Thyroid gland (tissue), 4 donors: ENCODE data around the gene OR2A5. TPM values are rescaled to one million over a fixed set of nuclear protein-coding genes. Genes with fewer than 3 reads are reported as not detected.
"Not testable (repeated sequence)": the region's sequence is repeated elsewhere in the genome, so short reads cannot be mapped to it uniquely, and the experiment has no call there.

Experiments
- DNase-seq, 2 donors: peaks; one replicate each; pipeline ENCODE4 v3.0.0-alpha.2; 2019
- H3K27ac ChIP-seq, 3 donors: fragments of 200-600 bp; sonication (generic); 1 replicate in 2 of 3; 2 replicates in 1 of 3; pipeline ENCODE4 v1.5.1; 2016 to 2019; ENCODE audit warnings: mild to moderate bottlenecking in 1 of 3, moderate library complexity in 1 of 3
- H3K27me3 ChIP-seq: fragments of 200-600 bp; sonication (generic); one replicate; pipeline ENCODE4 v1.5.1; 2019
- H3K36me3 ChIP-seq, 2 donors: fragments of 200-600 bp; sonication (generic); one replicate each; pipeline ENCODE4 v1.5.1; 2016 to 2019
- H3K4me1 ChIP-seq, 2 donors: fragments of 200-600 bp; sonication (generic); one replicate each; pipeline ENCODE4 v1.5.1; 2017 to 2019
- H3K4me3 ChIP-seq, 3 donors: fragments of 200-600 bp; sonication (generic); replicated peaks in 1 of 3; 1 replicate in 2 of 3; 2 replicates in 1 of 3; pipeline ENCODE4 v1.5.1; 2016; ENCODE audit warnings: mild to moderate bottlenecking in 1 of 3
- H3K9me3 ChIP-seq: fragments of 200-600 bp; sonication (generic); one replicate; pipeline ENCODE4 v1.5.1; 2017
- CTCF ChIP-seq, 6 experiments: fragments of 200-600 bp in 3 of 6; fragments of 450-650 bp in 3 of 6; sonication (generic) in 3 of 6; IDR thresholded peaks; one replicate each; pipeline ENCODE4 v1.5.1; 2016 to 2019; ENCODE audit warnings: antibody characterized with exemption in 6 of 6, mild to moderate bottlenecking in 2 of 6, inconsistent platforms in 1 of 6, moderate library complexity in 1 of 6
- POLR2A ChIP-seq, 2 donors: fragments of 450-650 bp; IDR thresholded peaks; one replicate each; pipeline ENCODE4 v1.6.1; 2017; ENCODE audit warnings: antibody characterized with exemption in 2 of 2, mild to moderate bottlenecking in 2 of 2, moderate library complexity in 1 of 2
- WGBS, 2 donors: methylation state at CpG; one replicate each; pipeline ENCODE4 v1.1.5; 2017; 5-methylcytosine and 5-hydroxymethylcytosine counted together
- intact Hi-C: fragments of 100-400 bp; cut with DNase I; formaldehyde crosslinking; loops from one replicate; pipeline ENCODE4 v1.15.1; 2023
- total RNA-seq, 4 donors: library from RNA; depleted of rRNA; stranded (reverse); fragments of >200 nt; gene quantifications; one replicate each; pipeline ENCODE4 v1.2.3, GENCODE V29; 2016

OR2A5 gene
- total RNA-seq, 4 donors from 2014 or later: not detected

DNA sequence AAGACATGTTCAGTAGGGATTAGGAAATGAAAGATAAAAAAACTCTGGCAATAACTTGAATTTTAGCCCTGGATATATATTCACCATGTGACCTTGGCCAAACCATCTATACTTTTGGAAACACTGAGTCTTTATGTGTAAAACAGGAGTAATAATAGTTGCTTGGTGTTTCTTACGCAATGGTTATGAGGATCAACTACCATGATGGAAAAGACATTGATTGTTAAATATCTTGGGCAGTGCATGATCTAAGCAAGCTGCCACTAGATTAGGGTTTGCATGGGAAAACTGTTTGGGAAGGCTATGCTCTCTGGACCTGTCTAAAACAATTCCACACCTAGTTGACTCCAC, 42.1 kb upstream of the OR2A5 start:
- Histone ChIP-seq H3K4me3 (no peak overlapping the region), H3K27me3 (no peaks in the 10 kb centered on the region), H3K9me3 (no peaks in the 10 kb centered on the region), H3K27ac (no peak overlapping the region), H3K36me3 (no peaks in the 10 kb centered on the region), H3K4me1 (no peaks in the 10 kb centered on the region)
- WGBS, 2 donors: 92 to 95% methylated on average over 1 of the region's 1 CpG
- DNase-seq: no peak
- intact Hi-C loops: no loop called here
- TF ChIP-seq POLR2A (IDR thresholded peaks at IDR 0.05): no peak
- no peak for TF ChIP-seq CTCF (IDR thresholded peaks at IDR 0.05)

GRCh38 chr7:144009361-144009760, 39.4 kb upstream of the OR2A5 start:
- H3K9me3 ChIP-seq: no peaks in the 10 kb centered on the region
- 87 to 94% methylated on average over 2 of the region's 2 CpGs for WGBS, 2 donors
- H3K36me3 ChIP-seq: no peaks in the 10 kb centered on the region
- intact Hi-C loops: no loop called here
- H3K4me1 ChIP-seq: no peaks in the 10 kb centered on the region
- no peaks in the 10 kb centered on the region for H3K27me3 ChIP-seq
- no peak for DNase-seq
- H3K27ac ChIP-seq: no peak overlapping the region
- H3K4me3 ChIP-seq: no peak overlapping the region
- TF ChIP-seq POLR2A (IDR thresholded peaks at IDR 0.05): no peak
- TF ChIP-seq CTCF (IDR thresholded peaks at IDR 0.05): no peak

- intact Hi-C loops, H3K36me3 ChIP-seq, H3K27me3 ChIP-seq, H3K9me3 ChIP-seq, DNase-seq, H3K4me3 ChIP-seq, H3K4me1 ChIP-seq, H3K27ac ChIP-seq: not testable (repeated sequence)
Measured at GRCh38 chr7:144010061-144010460, 38.7 kb upstream of the OR2A5 start.

GRCh38 chr7:144010821-144011220, 37.9 kb upstream of the OR2A5 start:
- intact Hi-C loops, H3K36me3 ChIP-seq, H3K27ac ChIP-seq, DNase-seq, H3K4me1 ChIP-seq, H3K9me3 ChIP-seq, H3K4me3 ChIP-seq, H3K27me3 ChIP-seq: not testable (repeated sequence)
- WGBS, 2 donors: 57 to 92% methylated on average over 1 of the region's 1 CpG

DNA sequence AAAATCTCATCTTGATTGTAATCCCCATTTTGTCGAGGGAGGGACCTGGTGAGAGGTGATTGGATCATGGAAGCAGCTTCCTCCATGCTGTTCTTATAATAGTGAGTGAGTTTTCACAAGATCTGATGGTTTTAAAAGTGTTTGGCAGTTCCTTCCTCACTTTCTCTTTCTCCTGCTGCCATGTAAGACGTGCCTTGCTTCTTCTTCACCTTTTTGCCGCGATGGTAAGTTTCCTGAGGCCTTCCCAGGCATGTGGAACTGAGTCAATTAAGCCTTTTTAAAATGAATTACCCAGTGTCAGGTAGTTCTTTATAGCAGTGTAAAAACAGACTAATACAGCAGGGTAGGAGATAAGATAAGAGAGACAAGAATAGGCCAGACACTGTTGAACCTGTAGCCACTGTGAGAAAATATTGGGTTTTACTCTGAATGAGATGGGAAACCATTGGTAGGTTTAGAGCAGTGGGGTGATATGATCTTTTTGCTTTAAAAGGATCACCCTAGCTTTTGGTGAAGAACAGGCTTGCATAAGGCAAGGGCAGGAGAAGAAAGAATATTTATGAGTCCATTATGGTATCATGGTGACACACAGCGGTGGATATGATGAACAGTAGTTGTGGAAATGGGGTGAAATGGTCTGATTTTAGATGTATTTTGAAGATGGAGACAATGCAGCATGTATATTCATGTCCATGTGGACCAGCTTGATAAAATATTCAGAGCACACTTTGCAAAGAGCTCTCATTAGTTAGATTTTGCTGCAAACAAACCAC, 37.1 kb upstream of the OR2A5 start:
- no peaks in the 10 kb centered on the region for H3K36me3 ChIP-seq
- intact Hi-C loops: no loop called here
- no peaks in the 10 kb centered on the region for H3K27me3 ChIP-seq
- H3K4me1 ChIP-seq: no peaks in the 10 kb centered on the region
- H3K27ac ChIP-seq: no peak overlapping the region
- H3K9me3 ChIP-seq: no peaks in the 10 kb centered on the region
- no peak for DNase-seq
- H3K4me3 ChIP-seq: no peak overlapping the region
- TF ChIP-seq CTCF (IDR thresholded peaks at IDR 0.05) (no peak), POLR2A (IDR thresholded peaks at IDR 0.05) (no peak)
- WGBS, 2 donors: 92% methylated on average over 5 of the region's 5 CpGs

- WGBS, 2 donors: 90 to 94% methylated on average over 4 of the region's 4 CpGs
- Histone ChIP-seq H3K27ac (no peak overlapping the region), H3K4me3 (no peak overlapping the region), H3K4me1 (peaks cover 4 to 5% of the 10 kb centered on the region in 2 donors), H3K27me3 (no peaks in the 10 kb centered on the region), H3K9me3 (no peaks in the 10 kb centered on the region), H3K36me3 (no peaks in the 10 kb centered on the region)
- intact Hi-C loops: no loop called here
- TF ChIP-seq POLR2A (IDR thresholded peaks at IDR 0.05) (no peak), CTCF (IDR thresholded peaks at IDR 0.05) (no peak)
- no peak for DNase-seq
Measured at GRCh38 chr7:144018065-144018464, 30.7 kb upstream of the OR2A5 start.
